Rectal smooth muscle tissue (tissue), 1 donor: ENCODE data around the gene ERP27.

Source experiments
- H3K27ac ChIP-seq: one replicate; pipeline ENCODE4 v1.7.0; 2013; ENCODE audit warnings: low read depth, low read length, inconsistent platforms
- H3K27me3 ChIP-seq: one replicate; pipeline ENCODE4 v1.7.0; 2013; ENCODE audit warnings: low read length; ENCODE audit not compliant: control insufficient read depth, insufficient read depth
- H3K36me3 ChIP-seq: one replicate; pipeline ENCODE4 v1.7.0; 2013; ENCODE audit warnings: low read length; ENCODE audit not compliant: control insufficient read depth, insufficient read depth
- H3K4me1 ChIP-seq: one replicate; pipeline ENCODE4 v1.7.0; 2013; ENCODE audit warnings: low read length; ENCODE audit not compliant: control insufficient read depth, insufficient read depth
- H3K4me3 ChIP-seq: one replicate; pipeline ENCODE4 v1.7.0; 2013; ENCODE audit warnings: low read length
- H3K9ac ChIP-seq: one replicate; pipeline ENCODE4 v1.7.0; 2013; ENCODE audit warnings: low read length

Gene ERP27

GRCh38 chr12:14938301-14938700 is at the start of gene ERP27:
Gene ERP27 (minus strand): TSS chr12:14938537. CDS start chr12:14938508, 29 bp downstream.
- no peak within 1 kb of the TSS for H3K27ac ChIP-seq

GRCh38 chr12:14988035-14988434 is 49.7 kb upstream of the ERP27 start:
- H3K9ac ChIP-seq: no peak overlapping the region
- no peaks in the 10 kb centered on the region for H3K36me3 ChIP-seq
- no peaks in the 10 kb centered on the region for H3K27me3 ChIP-seq
- no peak overlapping the region for H3K27ac ChIP-seq
- no peaks in the 10 kb centered on the region for H3K4me1 ChIP-seq
- H3K4me3 ChIP-seq: no peak overlapping the region

More at GRCh38 chr12:14938301-14938700, at the start of gene ERP27:
- Histone ChIP-seq H3K4me1 (peaks cover 4% of the 10 kb centered on the region), H3K27me3 (no peaks in the 10 kb centered on the region), H3K4me3 (no peak within 1 kb of the TSS), H3K36me3 (peaks cover 2% of the 10 kb centered on the region), H3K9ac (no peak within 1 kb of the TSS)

DNA sequence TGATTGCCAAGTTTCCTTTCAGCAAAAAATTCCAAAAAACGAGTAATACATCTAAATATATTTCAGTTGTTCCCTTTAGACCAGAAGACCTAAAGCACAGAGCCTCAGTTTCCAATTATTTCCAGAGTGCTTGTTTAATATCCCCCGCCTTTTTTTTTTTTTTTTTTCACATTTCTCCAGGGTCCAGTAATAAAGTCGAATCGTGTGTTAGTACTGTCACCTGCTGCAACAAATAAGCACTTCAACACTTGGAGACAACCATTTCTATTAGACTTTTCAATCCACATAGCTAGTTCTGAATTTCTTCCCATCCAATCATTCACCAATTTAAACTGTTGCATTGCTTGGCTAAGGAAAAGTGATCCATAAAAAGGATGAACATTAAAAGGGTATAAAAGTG is 48.1 kb upstream of the ERP27 start:
- H3K9ac ChIP-seq: no peak overlapping the region
- no peaks in the 10 kb centered on the region for H3K4me1 ChIP-seq
- H3K36me3 ChIP-seq: no peaks in the 10 kb centered on the region
- no peak overlapping the region for H3K27ac ChIP-seq
- H3K27me3 ChIP-seq: no peaks in the 10 kb centered on the region
- H3K4me3 ChIP-seq: no peak overlapping the region

DNA sequence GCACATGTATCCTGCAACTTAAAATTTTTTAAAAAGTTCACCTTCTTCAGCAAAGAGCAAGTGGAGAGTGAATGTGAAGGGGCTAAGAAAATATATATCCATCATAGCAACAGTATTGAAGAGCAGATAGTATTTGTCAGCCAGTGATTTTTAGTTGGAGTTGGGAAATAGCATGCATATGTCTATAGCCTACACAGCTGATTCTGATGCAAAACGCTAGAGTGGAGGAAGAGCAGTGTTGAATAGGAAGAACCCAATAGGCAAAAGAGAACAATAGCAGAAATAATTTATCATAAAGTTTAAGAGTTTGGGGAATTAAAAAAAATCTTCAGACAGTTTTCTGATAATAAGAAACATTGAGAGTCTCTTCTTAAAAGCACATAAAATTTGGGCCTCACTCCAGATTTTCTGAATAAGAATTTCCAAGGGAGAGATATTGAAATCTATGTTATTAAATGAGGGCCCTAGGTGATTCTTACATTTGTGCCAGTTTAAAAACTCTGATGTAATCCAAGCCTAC is 46.5 kb upstream of the ERP27 start:
- Histone ChIP-seq H3K9ac (no peak overlapping the region), H3K27me3 (no peaks in the 10 kb centered on the region), H3K4me1 (no peaks in the 10 kb centered on the region), H3K4me3 (no peak overlapping the region), H3K36me3 (no peaks in the 10 kb centered on the region), H3K27ac (no peak overlapping the region)

GRCh38 chr12:14984036-14984435 is 45.7 kb upstream of the ERP27 start:
- no peaks in the 10 kb centered on the region for H3K36me3 ChIP-seq
- H3K9ac ChIP-seq: no peak overlapping the region
- no peaks in the 10 kb centered on the region for H3K27me3 ChIP-seq
- no peaks in the 10 kb centered on the region for H3K4me1 ChIP-seq
- no peak overlapping the region for H3K4me3 ChIP-seq
- no peak overlapping the region for H3K27ac ChIP-seq

DNA sequence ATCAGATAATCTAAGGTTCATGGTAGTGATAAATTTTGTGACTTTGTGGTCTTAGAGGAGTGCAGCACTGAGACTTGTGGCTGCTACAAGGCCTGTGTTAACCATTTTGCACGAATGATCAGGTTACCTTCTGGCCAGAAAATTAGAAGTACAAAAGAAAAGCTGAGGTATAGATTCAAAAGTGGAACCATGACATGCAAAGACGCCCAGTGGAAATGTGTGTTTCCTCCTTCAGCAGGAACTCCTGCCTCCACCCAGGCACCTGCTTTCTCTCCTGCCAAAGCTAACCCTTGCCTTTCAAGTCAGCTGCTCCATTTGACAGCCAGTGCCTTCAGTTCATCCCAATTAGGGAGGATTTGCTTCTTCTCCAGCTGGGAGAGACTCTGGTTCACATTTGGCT is 44.7 kb upstream of the ERP27 start:
- H3K4me1 ChIP-seq: no peaks in the 10 kb centered on the region
- no peaks in the 10 kb centered on the region for H3K36me3 ChIP-seq
- H3K4me3 ChIP-seq: no peak overlapping the region
- no peak overlapping the region for H3K9ac ChIP-seq
- no peaks in the 10 kb centered on the region for H3K27me3 ChIP-seq
- no peak overlapping the region for H3K27ac ChIP-seq

- no peaks in the 10 kb centered on the region for H3K4me1 ChIP-seq
- no peak overlapping the region for H3K27ac ChIP-seq
- no peak overlapping the region for H3K4me3 ChIP-seq
- H3K9ac ChIP-seq: no peak overlapping the region
- no peaks in the 10 kb centered on the region for H3K27me3 ChIP-seq
- no peaks in the 10 kb centered on the region for H3K36me3 ChIP-seq
Measured at GRCh38 chr12:14982562-14982961, 44.2 kb upstream of the ERP27 start.

- H3K27ac ChIP-seq: no peak overlapping the region
- no peaks in the 10 kb centered on the region for H3K27me3 ChIP-seq
- no peak overlapping the region for H3K4me3 ChIP-seq
- no peaks in the 10 kb centered on the region for H3K4me1 ChIP-seq
- no peak overlapping the region for H3K9ac ChIP-seq
- no peaks in the 10 kb centered on the region for H3K36me3 ChIP-seq
Measured at GRCh38 chr12:14981049-14981448, 42.7 kb upstream of the ERP27 start.

DNA sequence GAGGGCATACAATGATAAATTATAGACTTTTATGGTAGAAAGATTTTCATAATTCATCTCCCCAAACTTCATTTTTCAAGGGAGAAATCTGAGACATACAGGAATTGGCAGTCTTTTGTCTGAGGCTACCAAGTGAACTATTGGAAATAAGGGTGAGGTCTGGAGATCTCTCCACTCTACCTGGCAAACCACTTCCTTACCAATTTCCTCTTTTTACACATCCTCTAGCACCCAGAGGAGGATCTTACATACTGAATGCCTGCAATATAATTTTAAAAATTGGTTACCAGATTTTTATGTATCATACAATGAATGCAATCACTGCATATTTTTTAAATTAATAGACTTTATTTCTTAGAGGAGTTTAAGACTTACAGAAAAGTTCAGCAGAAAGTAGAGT is 41.1 kb upstream of the ERP27 start:
- no peak overlapping the region for H3K27ac ChIP-seq
- no peaks in the 10 kb centered on the region for H3K27me3 ChIP-seq
- H3K9ac ChIP-seq: no peak overlapping the region
- H3K4me1 ChIP-seq: no peaks in the 10 kb centered on the region
- H3K36me3 ChIP-seq: no peaks in the 10 kb centered on the region
- no peak overlapping the region for H3K4me3 ChIP-seq

DNA sequence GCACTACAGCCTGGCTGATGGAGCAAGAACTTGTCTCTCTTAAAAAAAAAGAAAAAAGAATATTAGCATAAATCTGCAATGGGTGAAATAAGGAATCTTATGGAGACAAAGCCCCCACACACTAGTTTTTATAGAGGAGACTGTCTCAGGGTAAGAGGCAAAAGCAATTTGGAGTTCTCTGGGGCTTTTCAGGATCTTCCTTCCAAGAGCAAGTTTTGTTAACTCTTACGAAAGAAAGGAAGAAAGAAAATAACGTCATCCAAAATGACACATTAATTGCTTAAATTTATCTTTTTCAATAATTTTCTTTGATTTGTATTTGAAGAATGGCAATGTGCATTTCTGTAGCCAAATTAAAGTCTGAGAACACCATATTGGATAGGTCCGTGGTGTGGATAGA is 38.3 kb upstream of the ERP27 start:
- H3K4me1 ChIP-seq: no peaks in the 10 kb centered on the region
- H3K36me3 ChIP-seq: no peaks in the 10 kb centered on the region
- no peaks in the 10 kb centered on the region for H3K27me3 ChIP-seq
- H3K4me3 ChIP-seq: no peak overlapping the region
- H3K27ac ChIP-seq: no peak overlapping the region
- no peak overlapping the region for H3K9ac ChIP-seq

DNA sequence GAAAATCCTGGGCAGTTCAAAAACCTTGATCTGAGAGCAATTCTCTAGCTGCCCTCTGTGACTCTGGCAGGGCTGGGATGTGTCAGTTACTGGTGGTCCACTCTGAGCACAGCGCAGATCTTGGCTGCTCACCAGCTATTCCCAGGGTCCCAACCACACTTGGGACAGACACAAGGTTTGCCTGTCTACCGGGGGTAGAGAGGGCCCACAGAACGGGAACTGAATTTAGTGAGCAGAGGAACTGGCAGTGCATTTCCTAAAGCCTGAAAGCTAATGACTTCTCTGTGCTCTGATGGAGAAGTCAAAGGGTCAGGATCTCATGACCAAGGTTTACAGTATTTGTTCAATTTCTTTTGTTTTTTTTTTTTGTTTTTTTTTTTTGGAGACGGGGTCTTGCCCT is 37.1 kb upstream of the ERP27 start:
- no peak overlapping the region for H3K27ac ChIP-seq

DNA sequence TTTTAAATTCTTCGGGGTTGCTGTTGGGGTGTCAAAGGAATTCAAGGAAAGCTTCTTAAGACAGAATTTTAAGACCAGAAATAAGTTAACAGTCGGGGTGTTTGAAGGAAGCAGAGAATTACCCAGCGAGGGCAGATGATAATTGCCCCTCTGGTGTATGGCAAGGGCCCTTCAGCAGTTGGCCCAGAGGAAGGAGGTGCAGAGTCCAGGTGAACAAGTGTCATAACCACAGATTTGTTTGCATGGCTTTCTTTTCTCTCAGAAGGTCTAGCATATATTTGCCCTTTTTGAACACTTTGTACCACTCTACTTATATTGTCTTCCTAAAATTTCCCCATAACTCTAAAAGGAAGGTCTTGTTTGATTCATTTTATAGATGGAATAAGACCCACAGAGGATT is 36.3 kb upstream of the ERP27 start:
- Histone ChIP-seq H3K4me1 (no peaks in the 10 kb centered on the region), H3K4me3 (no peak overlapping the region), H3K9ac (no peak overlapping the region), H3K27me3 (no peaks in the 10 kb centered on the region), H3K36me3 (no peaks in the 10 kb centered on the region), H3K27ac (no peak overlapping the region)

More for the DNA sequence above, 37.1 kb upstream of the ERP27 start:
- no peaks in the 10 kb centered on the region for H3K4me1 ChIP-seq
- no peaks in the 10 kb centered on the region for H3K27me3 ChIP-seq
- no peaks in the 10 kb centered on the region for H3K36me3 ChIP-seq
- no peak overlapping the region for H3K9ac ChIP-seq
- no peak overlapping the region for H3K4me3 ChIP-seq

DNA sequence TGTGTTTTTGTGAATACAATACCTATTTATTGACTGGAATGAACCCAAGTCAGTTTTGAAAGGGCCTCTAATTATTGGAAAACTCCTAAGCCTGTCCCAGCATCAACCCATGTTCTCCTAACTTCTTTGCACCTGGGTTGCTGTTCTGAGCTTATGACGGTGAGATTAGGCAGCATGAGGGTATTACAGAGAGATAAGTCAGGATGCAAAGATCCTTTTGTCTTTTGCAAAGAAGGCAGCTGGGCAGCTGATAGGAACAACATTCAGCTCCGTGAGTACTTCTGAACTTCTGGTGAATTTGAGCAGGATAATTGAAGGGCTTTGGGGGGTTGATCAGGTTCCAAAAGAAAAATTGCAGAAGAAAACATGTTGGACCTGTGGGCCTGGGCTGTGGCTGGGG is 34.5 kb upstream of the ERP27 start, which contains the start of gene PDE6H:
TSS of gene PDE6H (plus strand) at position 227 of the 400 bp plus-strand sequence. CDS start 4,971 bp downstream, outside the sequence.
- no peaks in the 10 kb centered on the region for H3K36me3 ChIP-seq
- H3K4me3 ChIP-seq: no peak within 1 kb of the TSS
- H3K27me3 ChIP-seq: no peaks in the 10 kb centered on the region
- H3K27ac ChIP-seq: no peak within 1 kb of the TSS
- no peak within 1 kb of the TSS for H3K9ac ChIP-seq
- no peaks in the 10 kb centered on the region for H3K4me1 ChIP-seq
